Loucy (cell line): ENCODE data around the gene EIF6.

Experiments
- H2AFZ ChIP-seq: fragments of 200-600 bp; sonication (generic); 2 replicates; pipeline ENCODE4 v1.6.0; 2016; ENCODE audit warnings: antibody characterized with exemption, mild to moderate bottlenecking, low read length, moderate library complexity
- H3F3A ChIP-seq: fragments of 200-600 bp; 2 replicates; pipeline ENCODE4 v1.6.0; 2016; ENCODE audit warnings: antibody characterized with exemption, low read depth, mild to moderate bottlenecking
- H3K27me3 ChIP-seq: fragments of 200-600 bp; sonication (generic); 2 replicates; pipeline ENCODE4 v1.6.1; 2014; ENCODE audit warnings: low read length, mild to moderate bottlenecking; ENCODE audit not compliant: insufficient read depth, poor library complexity, severe bottlenecking
- H3K36me3 ChIP-seq: fragments of 200-600 bp; sonication (generic); 2 replicates; pipeline ENCODE4 v1.6.1; 2016; ENCODE audit warnings: low read length; ENCODE audit not compliant: insufficient read depth
- H3K4me1 ChIP-seq: fragments of 200-600 bp; sonication (generic); 2 replicates; pipeline ENCODE4 v1.5.1; 2014; ENCODE audit warnings: low read length, mild to moderate bottlenecking; ENCODE audit not compliant: insufficient read depth, poor library complexity, severe bottlenecking
- H3K4me2 ChIP-seq: fragments of 200-600 bp; sonication (generic); 2 replicates; pipeline ENCODE4 v1.6.0; 2014; ENCODE audit warnings: antibody characterized with exemption, low read length, low read depth, mild to moderate bottlenecking; ENCODE audit not compliant: poor library complexity, severe bottlenecking
- H3K4me3 ChIP-seq: fragments of 200-600 bp; sonication (generic); 2 replicates; pipeline ENCODE4 v1.5.1; 2014; ENCODE audit warnings: low read length, mild to moderate bottlenecking, mixed read lengths; ENCODE audit not compliant: poor library complexity, severe bottlenecking
- H3K79me2 ChIP-seq: fragments of 200-600 bp; sonication (generic); 2 replicates; pipeline ENCODE4 v1.6.1; 2014; ENCODE audit warnings: low read length; ENCODE audit not compliant: insufficient read depth
- H3K9ac ChIP-seq: fragments of 200-600 bp; sonication (generic); 2 replicates; pipeline ENCODE4 v1.6.0; 2014; ENCODE audit warnings: mild to moderate bottlenecking, low read depth, low read length, moderate library complexity; ENCODE audit not compliant: poor library complexity, severe bottlenecking
- H3K9me2 ChIP-seq: fragments of 200-600 bp; sonication (generic); replicated peaks from 2 replicates; pipeline ENCODE4 v1.6.1; 2016; ENCODE audit warnings: low read depth, low read length, mixed read lengths
- H3K9me3 ChIP-seq: fragments of 200-600 bp; sonication (generic); 2 replicates; pipeline ENCODE4 v1.6.1; 2014; ENCODE audit warnings: mild to moderate bottlenecking, antibody characterized with exemption, low read length, low read depth; ENCODE audit not compliant: insufficient read depth
- H4K20me1 ChIP-seq: fragments of 200-600 bp; sonication (generic); 2 replicates; pipeline ENCODE4 v1.6.0; 2014; ENCODE audit warnings: antibody characterized with exemption, low read length, mild to moderate bottlenecking; ENCODE audit not compliant: insufficient read depth, poor library complexity, severe bottlenecking
- CTCF ChIP-seq: fragments of 200-600 bp; sonication (generic); conservative IDR thresholded peaks from 2 replicates; pipeline ENCODE4 v1.5.1; 2014; ENCODE audit warnings: mild to moderate bottlenecking, antibody characterized with exemption, low read length
- EZH2phosphoT487 ChIP-seq: fragments of 200-600 bp; IDR thresholded peaks from 2 replicates; pipeline ENCODE4 v1.6.1; 2018; ENCODE audit warnings: antibody characterized with exemption, mild to moderate bottlenecking, moderate library complexity, borderline replicate concordance

The EIF6 gene

GRCh38 chr20:35283441-35284266 lies 918 bp downstream of the EIF6 start:
- peak overlapping the region; percentile 89 for H3K9ac ChIP-seq
- no peaks in the 10 kb centered on the region for H3K9me3 ChIP-seq
- H4K20me1 ChIP-seq = peaks cover 28% of the 10 kb centered on the region
- no peaks in the 10 kb centered on the region for H3K9me2 ChIP-seq
- H3K4me3 ChIP-seq = peak overlapping the region; percentile 87
- TF ChIP-seq EZH2phosphoT487 (no peak), CTCF (no peak)
- peak overlapping the region; percentile 86 for H3K4me2 ChIP-seq
- peaks cover 30% of the 10 kb centered on the region; the same call in 1 of the 2 replicates for H3K36me3 ChIP-seq
- H3K4me1 ChIP-seq = peaks cover 14% of the 10 kb centered on the region
- peaks cover 45% of the 10 kb centered on the region for H3K79me2 ChIP-seq
- no peaks in the 10 kb centered on the region for H3F3A ChIP-seq
- peak overlapping the region; percentile 89 for H2AFZ ChIP-seq
- H3K27me3 ChIP-seq = no peaks in the 10 kb centered on the region

- Histone ChIP-seq H3K9me2 (no peaks in the 10 kb centered on the region), H4K20me1 (peaks cover 31% of the 10 kb centered on the region), H3K36me3 (peaks cover 39% of the 10 kb centered on the region; the same call in 1 of the 2 replicates), H3K9ac (no peak overlapping the region), H3K27me3 (no peaks in the 10 kb centered on the region), H3K79me2 (peaks cover 51% of the 10 kb centered on the region), H2AFZ (no peak overlapping the region), H3F3A (peaks cover 4% of the 10 kb centered on the region; the same call in 1 of the 2 replicates), H3K4me2 (no peak overlapping the region), H3K4me3 (no peak overlapping the region), H3K4me1 (peaks cover 14% of the 10 kb centered on the region), H3K9me3 (no peaks in the 10 kb centered on the region)
- TF ChIP-seq CTCF = no peak
- TF ChIP-seq EZH2phosphoT487 = no peak
Observed at GRCh38 chr20:35281506-35282101, 3.0 kb downstream of the EIF6 start.

GRCh38 chr20:35280523-35280922 lies 4.0 kb downstream of the EIF6 start:
- Histone ChIP-seq H3F3A (peaks cover 4% of the 10 kb centered on the region; the same call in 1 of the 2 replicates), H3K4me3 (no peak overlapping the region), H3K27me3 (no peaks in the 10 kb centered on the region), H3K9me2 (no peaks in the 10 kb centered on the region), H3K4me2 (no peak overlapping the region), H4K20me1 (peaks cover 31% of the 10 kb centered on the region), H3K4me1 (peaks cover 17% of the 10 kb centered on the region), H3K9ac (no peak overlapping the region), H3K79me2 (peaks cover 56% of the 10 kb centered on the region), H3K9me3 (no peaks in the 10 kb centered on the region), H3K36me3 (peaks cover 39% of the 10 kb centered on the region; the same call in 1 of the 2 replicates), H2AFZ (no peak overlapping the region)
- TF ChIP-seq EZH2phosphoT487 (no peak), CTCF (no peak)
